Activated gamma-delta T cell treated with Interleukin-2 at 50 U/mL for 16 hours (primary cell): ENCODE measurements around the gene GPX1.
"Not testable (repeated sequence)": the region's sequence is repeated elsewhere in the genome, so short reads cannot be mapped to it uniquely, and the experiment has no call there.

Experiments
- DNase-seq: peaks from one replicate; pipeline ENCODE4 v3.0.0-alpha.2; 2020

The GPX1 gene

DNA sequence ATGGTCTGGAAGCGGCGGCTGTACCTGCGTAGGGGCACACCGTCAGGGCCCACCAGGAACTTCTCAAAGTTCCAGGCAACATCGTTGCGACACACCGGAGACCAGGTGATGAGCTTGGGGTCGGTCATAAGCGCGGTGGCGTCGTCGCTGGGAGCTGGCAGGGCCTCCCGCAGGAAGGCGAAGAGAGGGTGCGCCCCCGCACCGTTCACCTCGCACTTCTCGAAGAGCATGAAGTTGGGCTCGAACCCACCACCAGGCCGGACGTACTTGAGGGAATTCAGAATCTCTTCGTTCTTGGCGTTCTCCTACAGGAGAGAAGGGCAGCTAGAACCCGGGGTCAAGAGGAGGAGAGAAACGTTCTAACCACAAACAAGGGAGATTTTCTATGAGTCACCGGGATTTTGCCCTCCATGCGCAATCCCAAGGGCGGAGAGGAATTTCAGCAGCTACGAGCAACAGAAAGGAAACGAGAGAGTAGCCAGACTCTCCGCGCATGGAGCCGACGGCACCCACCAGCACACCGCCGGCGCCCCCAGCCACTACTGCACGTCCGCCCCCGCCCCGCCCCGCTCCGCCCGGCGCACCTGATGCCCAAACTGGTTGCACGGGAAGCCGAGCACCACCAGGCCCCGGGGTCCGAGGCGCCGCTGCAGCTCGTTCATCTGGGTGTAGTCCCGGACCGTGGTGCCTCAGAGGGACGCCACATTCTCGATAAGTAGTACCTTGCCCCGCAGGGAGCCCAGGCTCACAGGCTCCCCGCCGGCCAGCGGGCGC lies 523 bp downstream of the GPX1 start:
- peak; percentile 45 for DNase-seq

DNA sequence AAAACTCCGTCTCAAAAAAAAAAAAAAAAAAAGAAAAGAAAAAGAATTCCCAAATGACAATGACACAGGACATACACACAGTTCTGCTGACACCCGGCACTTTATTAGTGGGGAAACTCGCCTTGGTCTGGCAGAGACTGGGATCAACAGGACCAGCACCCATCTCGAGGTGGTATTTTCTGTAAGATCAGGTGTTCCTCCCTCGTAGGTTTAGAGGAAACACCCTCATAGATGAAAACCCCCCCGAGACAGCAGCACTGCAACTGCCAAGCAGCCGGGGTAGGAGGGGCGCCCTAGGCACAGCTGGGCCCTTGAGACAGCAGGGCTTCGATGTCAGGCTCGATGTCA lies 1.1 kb downstream of the GPX1 start:
- peak; percentile 7 for DNase-seq

DNA sequence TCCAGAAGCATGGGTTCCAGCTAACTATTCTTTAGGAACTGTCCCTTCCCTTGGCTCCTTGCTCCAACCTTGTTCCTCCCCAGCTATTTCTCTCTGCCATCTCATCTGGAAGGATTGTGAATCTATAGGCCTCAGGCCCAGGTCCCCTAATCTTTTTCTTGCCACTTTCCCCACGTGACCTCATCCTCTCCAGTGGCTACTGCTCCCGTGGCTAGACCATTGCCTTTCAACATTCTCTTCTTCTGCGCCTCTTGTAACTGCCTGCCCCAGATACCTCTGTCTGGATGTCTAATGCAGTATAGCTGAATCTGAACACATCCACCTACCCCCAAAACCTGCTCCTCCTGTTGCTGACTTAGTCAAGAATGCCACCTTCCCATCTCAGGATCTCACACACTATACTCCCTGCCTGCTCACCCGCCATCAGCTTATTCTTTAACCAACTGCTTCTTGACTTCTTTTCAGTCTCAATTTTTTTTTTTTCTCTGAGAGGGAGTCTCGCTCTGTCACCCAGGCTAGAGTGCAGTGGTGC lies 5.2 kb downstream of the GPX1 start:
- no peak for DNase-seq

DNA sequence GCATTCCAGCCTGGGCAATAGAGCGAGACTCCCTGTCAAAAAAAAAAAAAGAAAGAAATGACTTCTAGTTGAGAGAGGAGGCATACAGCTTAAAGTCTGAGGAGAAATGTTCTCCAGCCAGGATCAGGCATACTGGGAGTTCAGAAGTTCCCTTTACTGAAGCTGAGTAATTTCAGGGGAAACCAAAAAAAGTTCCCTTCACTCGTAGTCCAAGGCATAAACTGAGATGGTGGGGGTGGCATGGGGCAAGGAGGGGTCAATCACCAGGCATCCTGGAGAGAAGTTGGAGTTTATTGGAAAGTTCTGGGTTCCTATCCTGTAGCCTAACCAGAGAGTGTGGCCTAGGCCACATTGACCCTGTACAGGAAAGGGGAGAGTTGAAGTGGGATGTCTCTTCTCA lies 5.9 kb downstream of the GPX1 start:
- no peak for DNase-seq

DNA sequence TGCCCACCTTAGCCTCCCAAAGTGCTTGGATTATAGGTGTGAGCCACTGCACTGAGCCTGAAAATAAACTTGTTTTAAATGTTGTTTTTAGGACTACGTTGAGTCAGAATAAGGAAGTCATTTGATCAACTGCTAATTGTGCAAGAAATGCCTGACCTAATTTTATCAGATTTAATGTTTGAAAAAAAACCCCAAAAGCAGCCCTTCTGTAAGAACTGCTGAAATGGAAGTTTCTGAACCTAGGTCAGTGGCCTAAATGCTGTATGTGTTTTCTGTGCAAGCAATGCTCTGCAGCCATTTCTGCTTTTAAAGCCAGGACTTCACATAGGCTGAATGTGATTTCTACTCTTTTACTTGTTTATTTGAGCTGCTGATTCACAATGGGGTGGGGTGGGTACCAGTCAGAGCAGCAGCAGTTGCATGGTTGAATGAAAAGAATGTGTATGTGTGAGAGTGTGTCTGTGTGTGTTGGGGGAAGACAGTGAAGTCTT lies 6.6 kb downstream of the GPX1 start:
- no peak for DNase-seq

DNA sequence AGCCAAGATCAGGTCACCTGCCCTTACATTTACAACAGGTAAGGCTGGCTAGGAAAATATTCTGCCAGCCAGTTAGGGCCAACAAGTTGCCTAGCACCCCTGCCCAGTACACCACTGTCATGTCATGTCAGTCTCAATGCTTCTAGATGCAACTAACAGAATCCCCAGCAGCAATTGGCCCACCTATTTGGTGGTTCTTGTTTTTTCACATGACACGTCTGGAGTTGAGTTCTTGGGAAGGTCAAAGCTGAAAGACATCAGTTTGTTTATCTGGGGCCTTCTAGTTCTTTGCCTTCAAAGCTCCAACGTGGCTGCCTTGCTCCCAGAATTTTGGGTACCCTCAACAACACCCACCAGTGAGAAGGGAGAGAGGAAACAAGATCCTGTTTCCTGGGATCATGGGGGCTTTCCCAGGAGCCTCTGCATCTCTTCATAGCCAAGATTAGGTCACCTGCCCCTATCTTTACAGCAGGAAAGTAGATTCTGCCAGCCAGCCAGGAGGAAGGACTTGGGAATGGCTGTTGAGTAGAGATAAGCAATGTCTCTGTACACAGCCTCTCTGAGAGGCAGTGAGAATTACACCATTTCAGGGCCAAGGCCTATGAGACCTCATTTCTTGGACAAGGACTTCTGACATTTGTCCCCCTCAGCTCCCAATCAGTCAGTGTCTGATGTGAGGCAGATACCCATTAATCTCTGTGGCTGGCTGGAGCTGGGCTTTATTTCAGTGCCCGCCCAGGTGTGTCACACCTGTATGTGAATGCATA lies 8.6 kb downstream of the GPX1 start:
- no peak for DNase-seq

DNA sequence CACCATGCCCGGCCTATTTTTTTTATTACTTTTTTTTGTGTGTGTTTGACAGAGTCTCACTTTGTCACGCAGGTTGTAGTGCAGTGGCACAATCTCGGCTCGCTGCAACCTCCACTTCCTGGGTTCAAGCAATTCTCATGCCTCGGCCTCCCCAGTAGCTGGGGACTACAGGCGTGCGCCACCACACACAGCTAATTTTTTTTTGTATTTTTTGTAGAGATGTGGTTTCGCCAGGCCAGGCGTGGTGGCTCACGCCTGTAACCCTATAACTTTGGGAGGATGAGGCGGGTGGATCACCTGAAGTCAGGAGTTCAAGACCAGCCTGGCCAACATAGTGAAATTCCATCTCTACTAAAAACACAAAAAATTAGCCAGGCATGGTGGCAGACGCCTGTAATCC lies 9.8 kb downstream of the GPX1 start:
- not testable (repeated sequence) for DNase-seq

DNA sequence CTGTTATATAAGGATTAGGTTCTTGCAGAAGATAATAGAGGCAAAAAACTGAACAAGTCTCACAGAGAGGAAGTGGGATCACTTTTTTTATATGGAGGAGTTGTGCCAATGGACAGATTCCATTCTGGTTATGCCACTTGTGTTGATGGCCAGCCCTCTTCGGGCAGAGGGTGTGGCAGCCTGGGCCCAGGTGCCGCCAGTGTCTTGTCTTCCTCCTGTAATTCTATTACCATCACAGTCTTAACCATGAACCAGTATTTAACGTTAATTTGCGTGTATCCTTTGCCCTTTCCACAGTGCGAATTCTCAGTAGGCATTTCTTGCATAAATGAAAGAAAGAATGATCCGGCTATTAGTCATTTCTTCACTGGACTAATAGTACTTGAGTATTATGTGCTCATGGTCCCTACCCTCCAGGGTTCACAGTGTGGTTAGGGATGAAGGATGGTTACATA lies 11.3 kb downstream of the GPX1 start:
- no peak for DNase-seq

DNA sequence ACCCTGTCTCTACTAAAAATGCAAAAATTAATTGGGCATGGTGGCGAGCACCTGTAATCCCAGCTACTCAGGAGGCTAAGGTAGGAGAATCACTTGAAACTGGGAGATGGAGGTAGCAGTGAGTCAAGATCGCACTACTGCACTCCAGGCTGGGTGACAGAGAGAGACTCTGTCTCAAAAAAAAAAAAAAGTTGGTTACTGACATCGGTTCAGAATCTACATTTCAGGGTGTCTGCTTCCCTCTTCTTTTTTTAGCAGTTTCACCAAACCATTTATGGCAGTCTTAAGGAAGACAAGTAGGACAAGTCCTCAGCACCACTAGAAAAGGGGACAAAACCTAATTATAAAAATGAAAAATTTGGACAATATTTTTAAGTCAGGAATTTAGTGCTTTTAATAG lies 15.0 kb downstream of the GPX1 start:
- no peak for DNase-seq

DNA sequence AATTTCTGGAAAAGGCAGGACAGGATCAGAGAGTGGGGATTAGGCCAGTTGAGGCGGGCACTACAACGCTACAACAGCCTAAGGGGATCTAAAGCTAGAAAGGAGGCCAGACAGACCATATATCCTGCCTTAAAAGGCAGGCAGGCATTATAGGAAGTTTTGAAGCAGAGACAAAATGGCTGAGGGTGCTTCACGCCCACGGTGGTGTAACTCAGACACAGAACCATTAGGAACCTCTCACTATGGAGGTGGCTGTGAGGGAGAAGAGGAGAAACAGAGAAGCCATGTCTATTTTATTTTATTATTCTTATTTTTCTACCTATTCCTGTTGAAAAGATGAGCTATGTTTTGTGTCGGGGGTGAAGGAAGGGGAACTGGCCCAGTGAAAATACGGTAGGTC lies 16.2 kb downstream of the GPX1 start:
- DNase-seq: no peak

DNA sequence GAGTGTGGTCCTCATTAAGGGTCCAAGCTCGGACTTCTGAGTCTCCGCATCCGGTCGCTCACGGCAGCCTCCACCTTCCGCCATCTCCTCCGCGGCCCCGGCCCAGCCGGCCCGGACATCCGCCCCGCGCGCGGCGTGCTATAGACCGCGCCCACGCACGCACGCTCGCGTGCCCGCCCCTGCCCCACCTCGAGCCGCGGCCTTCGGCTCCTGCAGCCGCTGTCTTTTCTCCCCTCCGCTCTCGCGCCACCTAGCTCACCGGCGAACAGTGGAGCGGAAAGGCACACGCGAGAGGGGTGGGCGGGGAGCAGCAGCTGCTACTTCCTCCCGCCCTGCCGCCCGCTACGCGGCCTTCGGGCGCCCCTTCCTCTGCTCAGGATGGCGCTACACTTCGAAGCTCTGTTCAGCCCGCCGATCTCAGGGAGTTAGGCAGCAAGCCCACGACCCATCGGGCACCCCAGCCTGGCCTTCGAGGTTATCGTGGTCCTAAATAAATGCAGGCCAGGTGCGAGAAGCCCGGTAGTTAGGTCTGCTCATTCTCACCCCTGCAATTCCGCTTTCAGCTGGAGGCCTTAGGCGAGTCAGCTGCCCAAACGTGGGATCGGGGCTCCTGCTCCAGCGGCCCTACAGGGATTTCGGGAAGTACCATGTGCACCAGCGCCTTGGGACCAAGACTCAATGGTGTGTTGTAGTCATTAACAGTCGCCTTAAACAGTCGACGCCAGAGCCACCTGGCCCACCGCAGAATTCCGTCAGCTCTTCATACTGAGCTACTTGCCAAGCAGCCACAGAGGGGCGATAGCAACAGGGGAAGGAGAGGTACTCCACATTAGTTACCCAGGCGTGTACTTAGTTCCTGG lies 18.0 kb downstream of the GPX1 start, which contains the start of gene USP4:
Gene USP4, minus strand, starts transcription at position 113 of the 860 bp plus-strand sequence. Its CDS starts 29 bp downstream, at position 84.
- DNase-seq: peak; percentile 91

DNA sequence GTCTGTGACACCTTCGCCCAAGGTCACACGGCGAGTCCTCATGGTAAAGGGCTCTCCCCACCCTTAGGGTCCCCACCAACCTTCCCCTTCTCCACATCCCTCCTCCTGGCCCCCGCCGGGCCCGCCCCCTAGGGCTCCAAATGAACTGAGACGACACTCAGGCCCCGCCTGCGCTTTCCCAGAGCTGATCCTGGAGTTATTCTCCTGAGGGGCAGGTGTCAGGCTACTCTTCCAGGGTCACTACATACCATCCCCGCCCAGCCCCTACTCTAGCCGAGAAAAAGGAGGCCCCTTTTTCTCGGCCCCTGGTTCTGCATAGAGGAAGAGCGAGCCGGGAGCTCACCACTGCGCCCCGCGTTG lies 18.6 kb downstream of the GPX1 start:
- DNase-seq: peak; percentile 14

DNA sequence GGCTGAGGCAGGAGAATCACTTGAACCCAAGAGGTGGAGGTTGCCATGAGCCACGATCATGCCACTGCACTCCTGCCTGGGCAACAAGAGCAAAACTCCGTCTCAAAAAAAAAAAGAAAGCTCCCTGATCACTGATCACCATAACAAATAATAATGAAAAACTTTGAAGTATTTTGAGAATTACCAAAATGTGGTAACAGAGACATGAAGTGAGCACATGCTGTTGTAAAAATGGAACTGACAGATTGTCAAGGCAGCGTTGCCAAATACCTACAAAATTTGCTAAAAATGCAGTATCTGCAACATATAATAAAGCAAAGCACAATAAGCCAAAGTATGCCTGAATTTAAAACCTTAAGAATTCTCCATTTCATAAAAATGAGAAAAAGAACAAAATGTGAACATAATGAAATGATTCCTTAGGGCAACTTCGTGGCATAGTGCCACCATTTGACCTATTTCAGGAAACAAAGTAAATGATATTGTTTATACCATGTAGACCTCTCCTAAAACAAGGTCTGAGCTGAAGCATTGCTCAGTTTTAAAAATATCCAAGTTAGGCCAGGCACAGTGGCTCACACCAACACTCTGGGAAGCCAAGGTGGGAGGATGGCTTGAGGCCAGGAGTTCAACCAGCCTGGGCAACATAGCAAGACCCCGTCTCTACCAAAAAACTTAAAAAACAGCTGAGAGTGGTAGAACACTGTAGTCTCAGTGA lies 24.1 kb downstream of the GPX1 start:
- DNase-seq: no peak

DNA sequence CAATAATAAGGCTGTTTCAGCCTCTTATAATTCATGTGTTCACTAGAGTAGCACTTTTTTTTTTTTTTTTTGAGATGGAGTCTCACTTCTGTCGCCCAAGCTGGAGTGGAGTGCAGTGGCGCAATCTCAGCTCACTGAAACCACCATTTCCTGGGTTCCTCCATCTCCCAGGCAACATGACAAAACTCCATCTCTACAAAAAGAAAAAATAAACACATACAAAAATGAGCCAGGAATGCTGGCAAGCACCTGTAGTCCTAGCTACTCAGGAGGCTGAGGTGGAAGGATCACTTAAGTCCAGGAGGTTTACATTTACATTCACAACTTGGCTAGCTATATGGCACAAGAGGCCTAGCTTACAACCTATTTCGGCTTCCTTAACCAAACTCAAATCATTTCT lies 25.1 kb downstream of the GPX1 start:
- DNase-seq: no peak

DNA sequence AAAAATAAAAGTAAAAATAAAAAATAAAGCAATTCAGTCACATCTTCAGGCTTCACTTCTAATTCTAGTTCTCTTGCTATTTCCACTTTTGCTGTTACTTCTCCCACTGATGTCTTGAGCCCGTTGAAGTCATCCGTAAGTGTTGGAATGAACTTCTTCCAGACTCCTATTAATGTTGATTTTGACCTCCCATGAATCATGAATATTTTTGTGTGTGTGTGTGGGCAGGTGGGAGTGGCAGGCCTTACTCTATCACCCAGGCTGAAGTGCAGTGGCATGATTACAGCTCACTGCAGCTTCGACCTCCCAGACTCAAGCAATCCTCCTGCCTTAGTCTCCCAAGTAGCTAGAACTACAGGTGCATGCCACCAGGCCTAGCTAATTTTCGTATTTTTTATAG lies 29.0 kb downstream of the GPX1 start:
- DNase-seq: no peak

DNA sequence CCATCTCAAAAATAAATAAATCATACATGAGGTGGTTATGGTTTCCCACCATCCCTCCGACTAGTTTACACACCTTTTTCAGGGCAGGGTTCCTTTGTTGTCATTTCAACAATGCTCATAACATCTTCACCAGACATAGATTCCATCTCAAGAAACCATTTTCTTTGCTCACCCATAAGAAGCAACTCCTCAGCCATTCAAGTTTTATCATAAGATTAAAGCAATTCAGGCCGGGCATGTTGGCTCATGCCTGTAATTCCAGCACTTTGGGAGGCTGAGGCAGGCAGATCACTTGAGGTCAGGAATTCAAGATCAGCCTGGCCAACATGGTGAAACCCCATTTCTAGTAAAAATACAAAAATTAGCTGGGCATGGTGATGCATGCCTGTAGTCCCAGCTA lies 29.8 kb downstream of the GPX1 start:
- DNase-seq: not testable (repeated sequence)

DNA sequence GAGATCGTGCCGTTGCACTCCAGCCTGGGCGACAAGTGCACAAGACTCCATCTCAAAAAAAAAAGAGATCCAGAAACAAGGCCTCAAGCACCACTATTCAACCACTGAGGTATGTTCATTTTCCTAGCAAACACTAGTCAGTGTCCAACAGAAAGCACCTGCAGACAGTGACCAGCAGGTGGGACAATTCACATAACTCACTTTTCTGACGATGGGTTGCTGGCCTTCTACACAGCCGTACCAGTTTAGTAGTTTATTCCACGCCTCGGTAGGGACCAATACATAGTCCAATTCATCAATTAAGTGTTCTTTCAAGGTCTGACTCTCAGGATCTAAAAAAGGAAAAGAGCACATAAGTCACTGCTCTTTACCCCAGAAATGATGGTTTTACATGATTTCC lies 30.7 kb downstream of the GPX1 start:
- DNase-seq: no peak

DNA sequence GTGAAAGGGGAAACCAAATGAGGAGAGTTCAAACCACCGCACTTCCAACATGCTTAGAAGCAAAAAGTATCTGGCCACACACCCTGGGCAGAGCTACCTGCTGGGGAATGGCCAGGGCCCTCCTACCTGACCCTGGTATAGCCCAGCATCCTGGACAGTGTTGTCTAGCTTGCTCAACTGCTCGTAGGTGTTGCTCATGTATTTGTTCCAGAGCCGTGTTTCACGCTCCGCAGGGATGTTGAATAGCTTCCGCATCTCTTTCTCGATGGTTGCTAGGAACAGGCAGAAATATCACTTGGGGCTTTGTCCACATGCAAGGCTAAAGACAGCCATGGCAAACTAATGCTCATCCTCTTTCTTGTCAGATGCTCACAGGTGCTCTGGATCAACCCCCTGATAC lies 33.4 kb downstream of the GPX1 start:
- no peak for DNase-seq

DNA sequence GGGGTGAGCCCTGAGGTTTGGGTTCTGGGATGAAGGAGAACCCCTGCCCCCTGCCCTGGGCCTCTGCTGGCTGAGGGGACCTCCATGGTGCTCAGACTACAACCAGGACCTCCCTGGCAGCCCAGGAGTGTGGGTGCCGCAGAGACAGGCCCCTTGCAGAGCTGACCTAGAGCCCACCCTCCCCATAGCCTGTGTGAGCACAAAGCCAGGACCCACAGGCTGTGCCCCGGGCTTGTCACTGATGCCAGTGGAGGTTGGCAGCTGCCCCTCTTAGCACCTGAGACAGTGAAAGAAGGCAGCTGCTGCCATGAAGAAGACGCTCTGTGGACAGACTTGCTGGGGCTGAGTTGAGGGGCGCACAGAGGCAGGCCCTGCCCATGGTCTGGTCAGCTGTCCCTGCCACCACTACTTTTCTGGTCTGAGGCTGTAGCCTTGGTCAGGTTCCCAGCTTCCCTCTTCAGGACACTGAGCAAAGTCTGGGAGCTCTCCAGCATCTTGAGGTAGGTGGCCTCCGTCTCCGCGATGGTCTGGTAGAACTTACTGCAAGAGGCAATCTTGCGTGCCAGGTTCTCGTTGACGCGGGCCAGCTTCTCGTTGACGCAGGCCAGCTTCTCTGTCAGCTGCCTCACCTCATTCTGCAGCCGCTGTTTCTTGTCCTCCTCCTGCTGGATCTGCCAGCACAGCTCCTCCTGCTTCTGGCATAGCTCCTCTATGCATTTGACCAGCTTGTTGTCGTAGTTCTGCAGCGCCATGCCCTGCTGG lies 41.3 kb downstream of the GPX1 start:
- no peak for DNase-seq

DNA sequence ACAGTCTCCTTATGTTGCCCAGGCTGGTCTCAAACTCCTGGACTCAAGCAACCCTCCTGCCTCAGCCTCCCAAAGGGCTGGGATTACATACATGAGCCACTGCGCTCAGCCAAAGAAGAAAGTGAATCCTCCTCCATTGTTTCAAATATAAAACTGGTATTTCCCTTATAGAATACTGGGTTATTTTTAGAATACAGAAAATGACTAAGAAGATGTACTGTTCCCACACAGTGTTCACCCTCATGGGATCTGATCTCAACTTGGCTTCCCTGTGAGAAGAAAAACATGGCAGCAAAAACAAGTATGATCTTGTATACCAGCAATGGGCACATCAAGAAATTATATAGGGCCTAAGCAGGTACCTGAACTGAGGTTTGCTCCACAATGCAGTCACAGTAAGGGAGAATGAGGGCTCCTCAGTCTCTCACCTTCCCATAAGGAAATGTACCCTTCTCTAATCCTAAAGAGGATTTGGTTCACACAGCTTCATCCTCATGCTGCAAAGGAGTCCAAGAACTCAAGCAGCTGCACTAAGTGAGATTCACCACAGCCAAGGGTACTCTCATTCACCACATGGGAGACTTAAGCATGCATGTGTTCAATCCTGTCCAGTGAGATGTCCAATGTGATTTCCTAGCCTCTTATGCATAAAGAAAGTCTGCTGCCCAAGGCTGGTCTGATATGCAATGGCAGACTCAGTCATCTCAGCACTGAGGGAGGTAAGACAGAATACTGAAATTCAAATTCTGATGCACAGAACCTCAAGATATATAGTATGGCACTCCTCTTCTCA lies 44.1 kb downstream of the GPX1 start:
- DNase-seq: no peak

DNA sequence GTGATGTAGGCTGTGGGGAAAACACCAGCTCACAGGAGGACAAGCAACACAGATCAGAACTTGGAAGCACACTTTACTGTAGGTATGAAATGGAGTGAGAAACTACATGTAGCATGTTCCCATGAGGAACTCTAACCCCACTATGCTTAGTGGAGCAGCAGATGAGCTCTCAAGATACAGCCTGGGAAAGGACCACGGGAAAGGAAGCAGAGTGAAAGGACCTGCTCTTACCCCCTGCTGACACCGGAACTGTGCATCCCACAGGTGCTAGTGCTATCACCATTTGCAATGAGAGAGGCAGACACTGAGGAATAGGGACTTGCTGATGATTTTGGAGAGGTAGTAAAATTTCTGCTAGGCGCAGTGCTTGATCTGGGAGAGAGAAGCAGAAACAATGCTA lies 46.9 kb downstream of the GPX1 start:
- no peak for DNase-seq
